SU-DHL-6 (cell line): ENCODE measurements around the gene AMOTL1.

Experiments
- H2AFZ ChIP-seq: fragments of 200-600 bp; sonication (generic); 2 replicates; pipeline ENCODE4 v1.6.1; 2014; ENCODE audit warnings: low read depth, mild to moderate bottlenecking, moderate library complexity, mixed read lengths, antibody characterized with exemption, low read length; ENCODE audit not compliant: severe bottlenecking
- H3F3A ChIP-seq: fragments of 200-600 bp; shearing (Covaris generic); 2 replicates; pipeline ENCODE4 v1.6.0; 2016; ENCODE audit warnings: antibody characterized with exemption, mild to moderate bottlenecking; ENCODE audit not compliant: insufficient read depth
- H3K27ac ChIP-seq: fragments of 200-600 bp; sonication (generic); 2 replicates; pipeline ENCODE4 v1.5.1; 2016; ENCODE audit warnings: low read depth, mild to moderate bottlenecking, low read length, moderate library complexity, mixed read lengths
- H3K27me3 ChIP-seq: fragments of 200-600 bp; sonication (generic), shearing (Covaris generic); 2 replicates; pipeline ENCODE4 v1.6.0; 2014; ENCODE audit warnings: mild to moderate bottlenecking, low read length
- H3K36me3 ChIP-seq: fragments of 200-600 bp; sonication (generic); 2 replicates; pipeline ENCODE4 v1.6.1; 2014; ENCODE audit warnings: mild to moderate bottlenecking, low read length, mixed read lengths
- H3K4me2 ChIP-seq: fragments of 300-600, 200-600 bp; shearing (Covaris generic), sonication (generic); 2 replicates; pipeline ENCODE4 v1.6.0; 2014; ENCODE audit warnings: low read length, low read depth, mild to moderate bottlenecking; ENCODE audit not compliant: poor library complexity, severe bottlenecking
- H3K4me3 ChIP-seq: fragments of 200-600 bp; sonication (generic); 2 replicates; pipeline ENCODE4 v1.5.1; 2014; ENCODE audit warnings: antibody characterized with exemption, low read length, mild to moderate bottlenecking, mixed read lengths; ENCODE audit not compliant: insufficient read depth, poor library complexity, severe bottlenecking
- H3K79me2 ChIP-seq: fragments of 200-600 bp; sonication (generic); 2 replicates; pipeline ENCODE4 v1.6.1; 2014; ENCODE audit warnings: mild to moderate bottlenecking, low read length, moderate library complexity; ENCODE audit not compliant: insufficient read depth
- H3K9ac ChIP-seq: fragments of 200-600 bp; sonication (generic); 2 replicates; pipeline ENCODE4 v1.7.0; 2014; ENCODE audit warnings: mild to moderate bottlenecking, low read length
- H3K9me2 ChIP-seq: fragments of 200-600 bp; sonication (generic); replicated peaks from 2 replicates; pipeline ENCODE4 v1.6.1; 2014; ENCODE audit warnings: low read length; ENCODE audit not compliant: insufficient read depth
- H3K9me3 ChIP-seq: fragments of 200-600 bp; sonication (generic); 2 replicates; pipeline ENCODE4 v1.6.1; 2014; ENCODE audit warnings: low read length, mixed read lengths; ENCODE audit not compliant: insufficient read depth
- H4K20me1 ChIP-seq: fragments of 200-600 bp; sonication (generic); 2 replicates; pipeline ENCODE4 v1.6.1; 2014; ENCODE audit warnings: low read depth, mild to moderate bottlenecking, antibody characterized with exemption, low read length, moderate library complexity, mixed read lengths
- EZH2phosphoT487 ChIP-seq: fragments of 200-600 bp; sonication (generic), shearing (Covaris generic); conservative IDR thresholded peaks from 2 replicates; pipeline ENCODE4 v1.6.1; 2018; ENCODE audit warnings: mild to moderate bottlenecking, antibody characterized with exemption, low read length, moderate library complexity, mixed read lengths
- TF ChIP-seq, protein P1 (sequence below): fragments of 200-600 bp; sonication (generic); IDR thresholded peaks from one replicate; pipeline ENCODE4 v1.5.1; 2017; ENCODE audit warnings: antibody characterized with exemption, mild to moderate bottlenecking, low read length, moderate library complexity; ENCODE audit not compliant: insufficient read depth, poor library complexity, severe bottlenecking

AMOTL1 gene

DNA sequence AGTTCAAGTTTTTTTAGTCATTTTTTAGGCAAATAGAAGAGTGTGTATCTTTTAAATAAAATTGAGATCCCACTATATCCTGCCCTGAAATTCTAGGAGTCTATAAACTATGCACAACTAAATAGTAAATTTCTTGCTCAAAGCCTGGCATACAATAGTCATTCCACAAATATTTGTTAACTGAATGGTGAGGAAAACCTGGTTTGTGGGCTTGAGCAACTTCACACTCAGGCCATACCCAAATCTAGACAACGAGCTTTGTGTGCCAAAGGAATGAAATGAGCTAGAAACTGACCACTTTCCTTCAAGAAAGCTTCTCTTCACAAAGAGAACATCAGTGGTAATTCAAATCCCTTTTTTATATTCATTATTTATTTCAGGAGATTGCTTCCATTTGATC is 39.6 kb upstream of the AMOTL1 start:
- Histone ChIP-seq H3K4me2 (no peak overlapping the region), H3K9me3 (no peaks in the 10 kb centered on the region), H3F3A (no peaks in the 10 kb centered on the region), H3K27me3 (no peaks in the 10 kb centered on the region), H3K79me2 (no peaks in the 10 kb centered on the region), H3K36me3 (no peaks in the 10 kb centered on the region), H3K9ac (no peak overlapping the region), H4K20me1 (no peaks in the 10 kb centered on the region), H3K9me2 (no peaks in the 10 kb centered on the region), H3K4me3 (no peak overlapping the region), H3K27ac (no peak overlapping the region), H2AFZ (no peak overlapping the region)
- TF ChIP-seq EZH2phosphoT487 = no peak
- TF ChIP-seq, protein P1, sequence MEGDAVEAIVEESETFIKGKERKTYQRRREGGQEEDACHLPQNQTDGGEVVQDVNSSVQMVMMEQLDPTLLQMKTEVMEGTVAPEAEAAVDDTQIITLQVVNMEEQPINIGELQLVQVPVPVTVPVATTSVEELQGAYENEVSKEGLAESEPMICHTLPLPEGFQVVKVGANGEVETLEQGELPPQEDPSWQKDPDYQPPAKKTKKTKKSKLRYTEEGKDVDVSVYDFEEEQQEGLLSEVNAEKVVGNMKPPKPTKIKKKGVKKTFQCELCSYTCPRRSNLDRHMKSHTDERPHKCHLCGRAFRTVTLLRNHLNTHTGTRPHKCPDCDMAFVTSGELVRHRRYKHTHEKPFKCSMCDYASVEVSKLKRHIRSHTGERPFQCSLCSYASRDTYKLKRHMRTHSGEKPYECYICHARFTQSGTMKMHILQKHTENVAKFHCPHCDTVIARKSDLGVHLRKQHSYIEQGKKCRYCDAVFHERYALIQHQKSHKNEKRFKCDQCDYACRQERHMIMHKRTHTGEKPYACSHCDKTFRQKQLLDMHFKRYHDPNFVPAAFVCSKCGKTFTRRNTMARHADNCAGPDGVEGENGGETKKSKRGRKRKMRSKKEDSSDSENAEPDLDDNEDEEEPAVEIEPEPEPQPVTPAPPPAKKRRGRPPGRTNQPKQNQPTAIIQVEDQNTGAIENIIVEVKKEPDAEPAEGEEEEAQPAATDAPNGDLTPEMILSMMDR = no peak

DNA sequence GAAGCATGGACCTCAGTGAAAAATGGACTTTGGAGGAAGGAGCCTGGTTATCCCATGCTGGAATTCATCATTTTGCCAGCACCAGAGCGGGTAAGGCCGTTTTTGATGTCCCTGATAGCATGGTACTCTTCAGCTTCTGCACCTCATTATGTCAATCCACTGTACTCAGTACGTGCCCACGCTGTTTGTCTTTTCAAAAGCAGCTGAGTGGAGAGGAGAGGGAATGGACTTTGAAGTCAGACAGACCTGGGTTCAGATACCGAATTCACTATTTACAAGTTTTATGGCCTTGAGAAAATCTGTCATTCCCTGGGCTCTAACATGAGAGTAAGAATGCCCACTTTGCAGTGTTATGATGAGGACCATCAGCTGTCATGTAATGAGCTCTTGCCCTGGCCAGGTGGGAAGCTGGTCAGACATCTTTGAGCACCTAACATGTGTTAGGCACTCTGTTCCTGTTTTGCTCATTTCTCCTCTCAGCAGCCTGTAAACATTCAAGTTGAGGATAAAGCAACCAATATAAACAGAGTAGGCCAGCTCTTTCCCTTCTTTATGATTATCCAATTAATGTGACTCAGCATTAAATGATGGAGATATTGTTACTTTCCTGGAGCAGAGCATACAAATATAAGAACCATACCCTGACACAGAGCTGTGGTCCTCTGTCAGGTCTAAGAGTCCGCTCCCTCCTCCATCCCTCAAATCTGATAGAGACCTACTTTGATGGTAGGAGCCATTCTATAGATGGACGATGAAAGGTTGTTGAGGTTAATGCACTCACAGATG is 39.0 kb upstream of the AMOTL1 start:
- H3K27me3 ChIP-seq = no peaks in the 10 kb centered on the region
- TF ChIP-seq EZH2phosphoT487 = no peak
- TF ChIP-seq, protein P1 = no peak
- no peaks in the 10 kb centered on the region for H3K9me3 ChIP-seq
- no peaks in the 10 kb centered on the region for H3K36me3 ChIP-seq
- no peak overlapping the region for H3K27ac ChIP-seq
- no peak overlapping the region for H3K4me3 ChIP-seq
- no peaks in the 10 kb centered on the region for H3F3A ChIP-seq
- H3K9me2 ChIP-seq = no peaks in the 10 kb centered on the region
- H3K79me2 ChIP-seq = no peaks in the 10 kb centered on the region
- H4K20me1 ChIP-seq = no peaks in the 10 kb centered on the region
- no peak overlapping the region for H2AFZ ChIP-seq
- H3K9ac ChIP-seq = no peak overlapping the region
- H3K4me2 ChIP-seq = no peak overlapping the region

DNA sequence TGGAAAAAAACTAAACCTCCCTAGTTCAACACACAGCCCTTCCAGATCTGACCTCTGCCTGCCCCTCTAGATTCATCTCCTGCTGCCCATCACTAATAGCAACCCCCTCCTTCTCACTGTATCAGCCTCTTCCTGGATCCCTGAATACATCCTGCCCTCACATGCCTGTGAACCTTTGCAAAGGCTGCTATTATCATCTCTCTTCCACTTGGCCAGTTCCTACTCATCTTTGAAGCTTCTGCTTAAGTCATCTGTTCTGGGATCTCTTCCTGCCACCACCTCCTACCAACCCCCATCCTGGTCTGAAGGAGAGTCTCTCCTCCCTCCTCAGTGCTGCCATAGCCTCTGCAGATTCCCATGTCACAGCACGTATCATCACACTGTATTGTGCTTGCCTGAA is 38.0 kb upstream of the AMOTL1 start:
- Histone ChIP-seq H3K4me3 (no peak overlapping the region), H3F3A (no peaks in the 10 kb centered on the region), H2AFZ (no peak overlapping the region), H3K9ac (no peak overlapping the region), H3K27ac (no peak overlapping the region), H3K9me2 (no peaks in the 10 kb centered on the region), H3K79me2 (no peaks in the 10 kb centered on the region), H3K4me2 (no peak overlapping the region), H3K27me3 (no peaks in the 10 kb centered on the region), H4K20me1 (no peaks in the 10 kb centered on the region), H3K36me3 (no peaks in the 10 kb centered on the region), H3K9me3 (no peaks in the 10 kb centered on the region)
- TF ChIP-seq EZH2phosphoT487 = no peak
- TF ChIP-seq, protein P1 = no peak
